ENCODE results near the gene NMT2. TPM values are rescaled to one million over a fixed set of nuclear protein-coding genes. Genes with fewer than 3 reads are reported as not detected.

NMT2 gene
- total and polyA plus RNA-seq, 2 experiments from 2014 or later = 11.7 to 16.8 TPM

DNA sequence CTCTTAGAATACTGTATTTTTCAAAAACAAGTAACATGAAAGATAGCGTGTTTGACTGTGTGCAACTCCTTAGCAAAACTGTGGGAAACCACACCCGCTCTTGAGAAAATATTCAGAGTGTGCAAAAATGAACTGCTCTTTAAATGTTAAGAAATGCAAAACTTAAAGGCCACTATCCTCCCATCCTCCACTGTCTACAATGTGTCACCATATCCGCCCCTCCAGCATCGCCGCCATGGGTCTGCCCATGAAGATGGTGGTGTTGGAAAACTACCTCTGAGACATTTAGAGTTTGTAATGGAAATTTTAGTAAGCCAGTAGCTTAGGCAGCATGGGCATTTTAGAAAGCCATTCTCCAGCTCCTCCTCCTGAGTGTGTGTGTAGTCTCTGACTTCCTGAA lies 20.1 kb upstream of the NMT2 start:
- H3K27me3 Mint-ChIP-seq (ENCODE audit: insufficient read depth, low read depth, poor library complexity) = peaks cover 2% of the 10 kb centered on the region
- Histone ChIP-seq H3K9me2 (ENCODE audit: insufficient read depth) (0 out of 2 replicates have a peak, but pooled peaks cover 5% of the 10 kb centered on the region), H3K27ac (ENCODE audit: low read depth) (no peak overlapping the region), H2AFZ (no peak overlapping the region), H3K79me2 (replicated peaks; ENCODE audit: insufficient read depth) (no peaks in the 10 kb centered on the region), H3K4me3 (no peak overlapping the region), H3F3A (replicated peaks; ENCODE audit: low read depth) (no peaks in the 10 kb centered on the region), H3K36me3 (ENCODE audit: insufficient read depth) (no peaks in the 10 kb centered on the region), H3K27me3 (ENCODE audit: insufficient read depth) (no peaks in the 10 kb centered on the region), H3K4me2 (no peak overlapping the region), H4K20me1 (replicated peaks; ENCODE audit: insufficient read depth) (no peaks in the 10 kb centered on the region), H3K4me1 (ENCODE audit: insufficient read depth) (no peaks in the 10 kb centered on the region)
- DNase-seq (ENCODE audit: low spot score) = no peak
- H3K4me1 Mint-ChIP-seq = no peaks in the 10 kb centered on the region; the same call in 2 of the 3 replicates
- H3K27ac Mint-ChIP-seq = no peak overlapping the region
- TF ChIP-seq, protein P1, sequence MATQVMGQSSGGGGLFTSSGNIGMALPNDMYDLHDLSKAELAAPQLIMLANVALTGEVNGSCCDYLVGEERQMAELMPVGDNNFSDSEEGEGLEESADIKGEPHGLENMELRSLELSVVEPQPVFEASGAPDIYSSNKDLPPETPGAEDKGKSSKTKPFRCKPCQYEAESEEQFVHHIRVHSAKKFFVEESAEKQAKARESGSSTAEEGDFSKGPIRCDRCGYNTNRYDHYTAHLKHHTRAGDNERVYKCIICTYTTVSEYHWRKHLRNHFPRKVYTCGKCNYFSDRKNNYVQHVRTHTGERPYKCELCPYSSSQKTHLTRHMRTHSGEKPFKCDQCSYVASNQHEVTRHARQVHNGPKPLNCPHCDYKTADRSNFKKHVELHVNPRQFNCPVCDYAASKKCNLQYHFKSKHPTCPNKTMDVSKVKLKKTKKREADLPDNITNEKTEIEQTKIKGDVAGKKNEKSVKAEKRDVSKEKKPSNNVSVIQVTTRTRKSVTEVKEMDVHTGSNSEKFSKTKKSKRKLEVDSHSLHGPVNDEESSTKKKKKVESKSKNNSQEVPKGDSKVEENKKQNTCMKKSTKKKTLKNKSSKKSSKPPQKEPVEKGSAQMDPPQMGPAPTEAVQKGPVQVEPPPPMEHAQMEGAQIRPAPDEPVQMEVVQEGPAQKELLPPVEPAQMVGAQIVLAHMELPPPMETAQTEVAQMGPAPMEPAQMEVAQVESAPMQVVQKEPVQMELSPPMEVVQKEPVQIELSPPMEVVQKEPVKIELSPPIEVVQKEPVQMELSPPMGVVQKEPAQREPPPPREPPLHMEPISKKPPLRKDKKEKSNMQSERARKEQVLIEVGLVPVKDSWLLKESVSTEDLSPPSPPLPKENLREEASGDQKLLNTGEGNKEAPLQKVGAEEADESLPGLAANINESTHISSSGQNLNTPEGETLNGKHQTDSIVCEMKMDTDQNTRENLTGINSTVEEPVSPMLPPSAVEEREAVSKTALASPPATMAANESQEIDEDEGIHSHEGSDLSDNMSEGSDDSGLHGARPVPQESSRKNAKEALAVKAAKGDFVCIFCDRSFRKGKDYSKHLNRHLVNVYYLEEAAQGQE (IDR thresholded peaks at IDR 0.05; ENCODE audit: unreplicated experiment) = no peak
- TF ChIP-seq JUNB (IDR thresholded peaks at IDR 0.05; ENCODE audit: unreplicated experiment) (no peak), EZH2 (IDR thresholded peaks at IDR 0.05; ENCODE audit: low read depth, unreplicated experiment) (no peak), ZNF114 (CRISPR knock-in tag; IDR thresholded peaks at IDR 0.05) (no peak), EZH2phosphoT487 (IDR thresholded peaks at IDR 0.05; ENCODE audit: unreplicated experiment) (no peak), POLR2AphosphoS5 (IDR thresholded peaks at IDR 0.05; ENCODE audit: low read depth) (no peak), STAT1 (IDR thresholded peaks at IDR 0.05; ENCODE audit: unreplicated experiment) (no peak), ZNF331 (CRISPR knock-in tag; IDR thresholded peaks at IDR 0.05; ENCODE audit: low read depth) (no peak), CREB1 (CRISPR knock-in tag; IDR thresholded peaks at IDR 0.05; ENCODE audit: low read depth) (no peak), NANOG (IDR thresholded peaks at IDR 0.05; ENCODE audit: borderline replicate concordance) (no peak)
- TF ChIP-seq, protein P2, sequence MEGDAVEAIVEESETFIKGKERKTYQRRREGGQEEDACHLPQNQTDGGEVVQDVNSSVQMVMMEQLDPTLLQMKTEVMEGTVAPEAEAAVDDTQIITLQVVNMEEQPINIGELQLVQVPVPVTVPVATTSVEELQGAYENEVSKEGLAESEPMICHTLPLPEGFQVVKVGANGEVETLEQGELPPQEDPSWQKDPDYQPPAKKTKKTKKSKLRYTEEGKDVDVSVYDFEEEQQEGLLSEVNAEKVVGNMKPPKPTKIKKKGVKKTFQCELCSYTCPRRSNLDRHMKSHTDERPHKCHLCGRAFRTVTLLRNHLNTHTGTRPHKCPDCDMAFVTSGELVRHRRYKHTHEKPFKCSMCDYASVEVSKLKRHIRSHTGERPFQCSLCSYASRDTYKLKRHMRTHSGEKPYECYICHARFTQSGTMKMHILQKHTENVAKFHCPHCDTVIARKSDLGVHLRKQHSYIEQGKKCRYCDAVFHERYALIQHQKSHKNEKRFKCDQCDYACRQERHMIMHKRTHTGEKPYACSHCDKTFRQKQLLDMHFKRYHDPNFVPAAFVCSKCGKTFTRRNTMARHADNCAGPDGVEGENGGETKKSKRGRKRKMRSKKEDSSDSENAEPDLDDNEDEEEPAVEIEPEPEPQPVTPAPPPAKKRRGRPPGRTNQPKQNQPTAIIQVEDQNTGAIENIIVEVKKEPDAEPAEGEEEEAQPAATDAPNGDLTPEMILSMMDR (conservative IDR thresholded peaks at IDR 0.05; ENCODE audit: low read depth in 2 of 2) = no peak
- TF ChIP-seq, protein P3, sequence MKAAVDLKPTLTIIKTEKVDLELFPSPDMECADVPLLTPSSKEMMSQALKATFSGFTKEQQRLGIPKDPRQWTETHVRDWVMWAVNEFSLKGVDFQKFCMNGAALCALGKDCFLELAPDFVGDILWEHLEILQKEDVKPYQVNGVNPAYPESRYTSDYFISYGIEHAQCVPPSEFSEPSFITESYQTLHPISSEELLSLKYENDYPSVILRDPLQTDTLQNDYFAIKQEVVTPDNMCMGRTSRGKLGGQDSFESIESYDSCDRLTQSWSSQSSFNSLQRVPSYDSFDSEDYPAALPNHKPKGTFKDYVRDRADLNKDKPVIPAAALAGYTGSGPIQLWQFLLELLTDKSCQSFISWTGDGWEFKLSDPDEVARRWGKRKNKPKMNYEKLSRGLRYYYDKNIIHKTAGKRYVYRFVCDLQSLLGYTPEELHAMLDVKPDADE (IDR thresholded peaks at IDR 0.05) = no peak
- H3K4me3 Mint-ChIP-seq = no peak overlapping the region
- H3K9me3 Mint-ChIP-seq = no peaks in the 10 kb centered on the region; the same call in 2 of the 3 replicates
- no peaks in the 10 kb centered on the region for H3K36me3 Mint-ChIP-seq (ENCODE audit: low read depth)
- ATAC-seq = no peak
